KOPT-K1 (cell line): Measurements from ENCODE around the gene FAM83D.

ENCODE experiments used
- H3K27ac ChIP-seq: fragments of 200-600 bp; sonication (generic); 2 replicates; pipeline ENCODE4 v1.5.1; 2016; ENCODE audit warnings: antibody characterized with exemption, mild to moderate bottlenecking, low read depth, low read length; ENCODE audit not compliant: poor library complexity, severe bottlenecking
- H3K36me3 ChIP-seq: fragments of 200-600 bp; sonication (generic); 2 replicates; pipeline ENCODE4 v1.5.1; 2017; ENCODE audit warnings: antibody characterized with exemption, mild to moderate bottlenecking, low read length, moderate library complexity; ENCODE audit not compliant: insufficient read depth
- H3K9me3 ChIP-seq: fragments of 200-600 bp; sonication (generic); 2 replicates; pipeline ENCODE4 v1.5.1; 2017; ENCODE audit warnings: antibody characterized with exemption, low read length, mild to moderate bottlenecking; ENCODE audit not compliant: insufficient read depth, poor library complexity, severe bottlenecking

The FAM83D gene, protein sequence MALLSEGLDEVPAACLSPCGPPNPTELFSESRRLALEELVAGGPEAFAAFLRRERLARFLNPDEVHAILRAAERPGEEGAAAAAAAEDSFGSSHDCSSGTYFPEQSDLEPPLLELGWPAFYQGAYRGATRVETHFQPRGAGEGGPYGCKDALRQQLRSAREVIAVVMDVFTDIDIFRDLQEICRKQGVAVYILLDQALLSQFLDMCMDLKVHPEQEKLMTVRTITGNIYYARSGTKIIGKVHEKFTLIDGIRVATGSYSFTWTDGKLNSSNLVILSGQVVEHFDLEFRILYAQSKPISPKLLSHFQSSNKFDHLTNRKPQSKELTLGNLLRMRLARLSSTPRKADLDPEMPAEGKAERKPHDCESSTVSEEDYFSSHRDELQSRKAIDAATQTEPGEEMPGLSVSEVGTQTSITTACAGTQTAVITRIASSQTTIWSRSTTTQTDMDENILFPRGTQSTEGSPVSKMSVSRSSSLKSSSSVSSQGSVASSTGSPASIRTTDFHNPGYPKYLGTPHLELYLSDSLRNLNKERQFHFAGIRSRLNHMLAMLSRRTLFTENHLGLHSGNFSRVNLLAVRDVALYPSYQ

DNA sequence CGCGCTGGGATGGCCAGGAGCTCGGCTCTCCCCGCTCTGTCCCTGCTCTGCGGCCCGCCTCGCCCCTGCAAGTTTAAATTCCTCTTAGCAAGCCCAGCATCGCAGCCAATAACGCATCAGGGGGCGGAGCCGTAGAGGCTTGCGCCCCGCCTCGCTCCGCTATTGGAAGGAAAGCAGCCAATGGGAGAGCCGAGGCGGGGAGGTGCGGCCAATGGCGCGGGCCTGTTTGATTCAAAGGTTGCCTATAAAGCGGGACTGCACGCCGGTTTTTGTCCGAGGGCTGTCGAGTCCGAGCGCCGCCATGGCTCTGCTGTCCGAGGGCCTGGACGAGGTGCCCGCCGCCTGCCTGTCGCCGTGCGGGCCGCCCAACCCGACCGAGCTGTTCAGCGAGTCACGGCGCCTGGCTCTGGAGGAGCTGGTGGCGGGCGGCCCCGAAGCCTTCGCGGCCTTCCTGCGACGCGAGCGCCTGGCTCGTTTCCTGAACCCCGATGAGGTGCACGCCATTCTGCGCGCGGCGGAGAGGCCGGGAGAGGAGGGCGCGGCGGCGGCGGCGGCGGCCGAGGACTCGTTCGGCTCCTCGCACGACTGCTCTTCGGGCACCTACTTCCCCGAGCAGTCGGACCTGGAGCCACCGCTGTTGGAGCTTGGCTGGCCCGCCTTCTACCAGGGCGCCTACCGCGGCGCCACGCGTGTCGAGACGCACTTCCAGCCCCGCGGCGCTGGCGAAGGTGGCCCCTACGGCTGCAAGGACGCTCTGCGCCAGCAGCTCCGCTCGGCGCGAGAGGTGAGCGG, at the start of gene FAM83D:
Gene FAM83D (plus strand): TSS at position 276 of the 792 bp plus-strand sequence. CDS start 26 bp downstream, at position 302.
- H3K27ac ChIP-seq, result peak within 1 kb of the TSS; percentile 91

DNA sequence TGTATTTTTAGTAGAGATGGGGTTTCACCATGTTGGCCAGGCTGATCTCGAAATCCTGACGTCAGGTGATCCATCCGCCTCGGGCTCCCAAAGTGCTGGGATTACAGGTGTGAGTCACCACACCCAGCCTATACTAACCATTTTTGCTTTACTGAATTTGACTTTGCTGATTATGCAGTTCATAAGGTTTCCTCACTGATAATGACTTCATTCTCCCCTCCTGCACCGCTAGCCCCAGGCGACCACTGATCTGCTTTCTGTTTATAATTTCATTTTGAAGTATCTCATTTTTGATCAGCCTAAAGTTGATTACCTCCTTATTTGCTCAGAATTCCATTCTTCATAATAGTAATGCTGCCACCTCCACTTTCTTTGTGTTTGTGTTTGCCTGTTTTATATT, 48.7 kb upstream of the FAM83D start:
- Histone ChIP-seq H3K27ac (no peak overlapping the region), H3K9me3 (no peaks in the 10 kb centered on the region), H3K36me3 (no peaks in the 10 kb centered on the region)

More for the DNA sequence above, at the start of gene FAM83D:
- Histone ChIP-seq H3K36me3 (peaks cover 37% of the 10 kb centered on the region), H3K9me3 (no peaks in the 10 kb centered on the region)

DNA sequence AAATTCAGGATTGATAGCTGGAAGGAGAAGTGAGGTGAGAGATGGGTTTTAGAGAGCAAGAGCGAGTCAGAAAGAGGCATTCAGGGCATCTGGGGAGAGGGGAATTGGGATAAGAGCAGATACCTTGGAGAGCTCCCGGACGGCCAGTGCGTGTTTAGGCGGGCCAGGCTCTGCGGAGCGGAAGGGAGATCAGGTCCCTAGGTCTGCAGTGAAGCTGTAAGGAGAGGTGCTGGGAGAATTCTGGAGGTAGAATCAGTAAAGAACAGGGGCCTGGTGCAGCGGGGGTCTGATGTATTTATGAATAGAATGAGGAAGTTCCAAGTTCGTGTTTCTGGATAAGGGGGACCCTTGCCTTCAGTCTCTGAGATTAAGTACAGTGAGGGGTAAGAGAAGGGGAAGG, 47.4 kb upstream of the FAM83D start:
- Histone ChIP-seq H3K9me3 (no peaks in the 10 kb centered on the region), H3K36me3 (no peaks in the 10 kb centered on the region), H3K27ac (no peak overlapping the region)

DNA sequence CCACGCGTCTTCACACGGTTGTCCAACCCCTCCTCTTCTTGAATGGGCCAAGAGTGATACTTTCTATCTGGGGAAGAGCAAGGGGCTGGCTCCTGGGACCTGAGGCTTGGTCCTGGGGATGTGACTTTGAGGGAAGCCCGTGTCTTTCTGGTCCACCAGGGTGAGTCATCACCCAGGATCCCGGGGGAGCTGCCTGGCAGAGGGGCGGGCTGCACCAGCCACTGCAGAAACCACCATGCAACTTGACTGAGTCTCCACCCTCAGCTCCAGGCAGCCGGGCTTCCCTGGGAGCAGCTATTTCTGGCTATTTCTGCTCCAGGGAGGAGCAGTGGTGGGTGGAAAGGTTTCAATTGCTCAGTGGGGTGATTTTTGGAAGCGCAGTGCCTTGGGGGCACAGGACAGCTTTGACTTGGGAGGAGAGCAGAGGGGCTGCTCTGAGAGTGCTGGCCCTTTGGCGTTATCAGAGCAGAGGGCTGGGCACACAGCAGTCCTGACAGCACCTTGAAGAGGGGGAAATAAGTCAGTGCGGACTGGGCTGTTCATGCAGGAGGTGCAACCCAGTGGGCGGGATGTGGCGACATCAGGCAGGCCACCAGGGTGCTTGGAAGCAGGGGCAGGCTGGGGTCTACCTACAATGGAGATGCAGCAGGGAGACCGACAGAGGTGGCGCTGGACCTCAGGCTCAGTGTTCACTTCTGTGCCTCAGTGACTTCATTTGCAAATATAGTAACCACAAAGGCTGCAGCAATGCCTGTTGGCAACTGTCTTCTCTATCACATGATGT, 45.1 kb upstream of the FAM83D start:
- Histone ChIP-seq H3K9me3 (no peaks in the 10 kb centered on the region), H3K36me3 (no peaks in the 10 kb centered on the region), H3K27ac (no peak overlapping the region)

DNA sequence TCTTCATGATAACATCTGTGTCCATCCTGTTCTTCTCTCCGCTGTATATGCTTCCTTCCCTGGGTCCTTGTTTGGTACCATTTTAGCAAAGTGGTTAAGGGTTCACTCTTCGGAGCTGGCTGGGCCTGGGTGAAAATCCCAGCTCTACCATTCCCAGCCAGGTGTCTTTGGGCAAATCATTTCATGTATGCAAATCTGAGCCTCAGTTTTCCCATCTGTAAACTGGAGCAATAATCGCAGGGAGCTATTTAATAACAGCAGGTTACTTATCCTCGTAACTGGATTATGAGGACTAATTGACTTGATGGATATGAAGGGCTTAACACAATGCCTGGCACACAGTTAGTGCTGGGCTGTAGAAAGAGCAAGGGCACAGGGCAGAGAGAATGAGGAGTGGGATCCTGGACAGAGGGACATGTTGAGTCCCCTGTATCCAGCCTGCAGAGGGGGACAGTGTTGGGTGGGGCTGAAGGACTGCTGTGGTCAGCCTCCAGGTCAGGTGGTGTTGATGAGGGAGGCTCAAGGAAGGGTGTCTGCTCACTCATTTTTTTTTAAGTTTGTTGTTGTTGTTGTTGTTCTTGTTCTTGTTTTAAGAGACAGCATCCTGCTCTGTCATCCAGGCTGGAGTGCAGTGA, 44.3 kb upstream of the FAM83D start:
- Histone ChIP-seq H3K36me3 (no peaks in the 10 kb centered on the region), H3K27ac (no peak overlapping the region), H3K9me3 (no peaks in the 10 kb centered on the region)

DNA sequence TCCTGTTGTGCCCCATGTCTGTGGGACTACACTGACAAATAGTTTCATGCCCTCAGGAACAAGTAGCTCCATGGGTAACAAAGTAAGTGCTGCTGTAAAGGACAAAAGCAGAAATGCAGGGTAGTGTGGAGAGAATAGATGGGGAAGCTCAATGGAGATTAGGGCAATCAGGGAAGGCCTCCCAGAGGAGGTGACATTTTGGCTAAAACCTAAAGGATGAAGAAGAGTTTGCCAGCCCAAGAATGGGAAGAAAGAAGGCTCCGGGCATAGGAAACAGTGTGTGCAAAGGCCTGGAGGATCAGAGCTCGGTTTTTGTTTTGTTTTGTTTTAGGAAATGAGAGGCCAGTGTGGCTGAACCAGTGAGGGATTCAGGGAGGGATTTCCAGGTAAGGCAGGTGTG, 43.6 kb upstream of the FAM83D start:
- Histone ChIP-seq H3K36me3 (no peaks in the 10 kb centered on the region), H3K9me3 (no peaks in the 10 kb centered on the region), H3K27ac (no peak overlapping the region)

DNA sequence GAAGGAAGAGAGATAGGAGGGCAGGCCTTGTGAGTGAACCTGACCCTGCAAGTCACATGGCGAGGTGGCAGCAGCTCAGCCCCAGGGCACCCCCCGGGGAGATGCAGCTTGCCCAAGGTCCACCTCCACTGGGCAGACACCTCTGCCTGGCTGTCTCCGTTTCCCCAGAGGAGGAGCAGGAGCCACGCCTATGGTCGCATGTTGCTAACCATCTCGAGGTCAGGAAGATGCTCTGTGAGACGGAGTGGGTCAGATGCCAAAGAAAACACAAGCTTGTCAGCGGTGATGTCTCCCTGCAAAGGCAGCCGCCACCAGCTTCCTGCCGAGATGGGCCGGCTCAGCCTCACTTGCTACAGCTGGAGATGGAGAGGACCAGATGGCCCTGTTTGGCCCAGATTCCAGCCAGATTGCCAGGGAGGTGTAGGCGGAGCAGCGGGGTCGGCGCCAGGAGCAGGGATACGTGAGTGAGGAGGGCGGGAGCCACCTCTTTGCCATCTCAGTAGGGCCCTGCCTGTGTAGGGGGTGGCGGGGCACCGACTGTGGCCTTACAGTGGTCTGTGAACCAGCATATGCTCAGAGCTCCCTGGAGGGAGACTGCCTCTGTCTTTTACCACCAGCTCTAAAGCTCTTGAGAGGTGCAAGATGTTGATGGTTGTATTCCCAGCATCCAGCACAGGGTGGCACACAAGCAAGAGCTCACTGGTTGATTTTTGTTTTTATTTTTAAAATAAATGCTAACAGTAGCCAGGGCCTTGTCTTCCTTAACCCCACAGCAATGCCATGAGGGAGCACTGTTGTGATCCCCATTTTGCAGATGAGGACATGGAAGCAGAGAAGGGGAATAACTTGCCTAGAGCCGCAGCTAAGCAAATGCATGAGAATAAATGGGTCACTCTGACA, 42.9 kb upstream of the FAM83D start:
- Histone ChIP-seq H3K9me3 (no peaks in the 10 kb centered on the region), H3K36me3 (no peaks in the 10 kb centered on the region), H3K27ac (no peak overlapping the region)

DNA sequence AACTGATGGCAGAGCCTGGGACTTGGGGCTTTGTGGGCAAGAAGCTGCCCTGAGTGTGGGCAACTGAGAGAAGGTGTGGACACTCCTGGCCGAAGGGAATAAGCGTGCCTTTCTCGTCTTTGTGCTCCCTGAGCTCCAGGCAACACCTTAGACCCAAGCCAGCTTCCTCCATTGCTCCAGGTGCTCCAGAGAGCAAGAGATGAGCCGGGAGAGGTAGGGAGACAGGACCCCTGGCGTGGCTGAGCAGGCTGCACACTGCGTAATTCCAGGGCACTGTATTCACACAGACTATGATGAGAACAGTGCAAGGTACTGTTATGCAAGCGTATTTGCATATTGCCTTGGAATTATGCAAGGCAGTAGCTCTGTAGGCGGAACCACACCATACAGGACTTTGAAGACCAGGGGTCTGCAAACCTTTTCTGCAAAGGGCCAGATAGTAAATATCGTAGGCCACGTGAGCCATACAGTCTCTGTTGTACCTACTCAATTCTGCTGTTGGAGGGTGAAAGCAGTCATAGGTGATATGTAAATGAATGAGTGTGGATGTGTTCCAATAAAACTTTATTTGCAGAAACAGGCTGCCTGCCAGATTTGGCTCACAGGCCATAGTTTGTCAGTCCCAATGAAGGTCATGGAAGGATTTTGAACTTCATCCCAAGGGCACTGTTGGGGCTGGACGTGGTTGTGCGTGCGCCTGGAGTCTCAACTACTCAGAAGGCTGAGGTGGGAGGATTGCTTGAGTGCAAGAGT, 42.1 kb upstream of the FAM83D start:
- Histone ChIP-seq H3K36me3 (no peaks in the 10 kb centered on the region), H3K9me3 (no peaks in the 10 kb centered on the region), H3K27ac (no peak overlapping the region)

DNA sequence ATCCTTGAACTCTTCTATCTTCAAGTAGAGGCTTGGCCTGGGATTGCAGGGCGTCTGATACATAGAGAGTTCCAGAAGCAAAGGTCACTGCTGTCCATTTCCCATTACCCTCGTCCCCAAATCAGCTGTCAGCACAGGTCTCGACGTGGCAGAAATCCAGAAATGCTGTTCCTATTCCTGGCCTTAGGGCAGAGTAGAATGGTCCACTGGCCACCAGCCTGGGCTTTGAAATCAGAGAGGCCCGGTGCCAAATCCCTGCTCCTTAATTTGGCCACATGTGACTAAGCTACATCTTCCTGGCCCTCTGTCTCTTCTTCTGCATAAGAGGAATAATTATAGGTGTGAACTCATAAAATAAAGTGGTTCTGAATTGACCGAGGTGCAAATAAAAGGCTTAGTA, 40.9 kb upstream of the FAM83D start:
- Histone ChIP-seq H3K36me3 (no peaks in the 10 kb centered on the region), H3K9me3 (no peaks in the 10 kb centered on the region), H3K27ac (no peak overlapping the region)

DNA sequence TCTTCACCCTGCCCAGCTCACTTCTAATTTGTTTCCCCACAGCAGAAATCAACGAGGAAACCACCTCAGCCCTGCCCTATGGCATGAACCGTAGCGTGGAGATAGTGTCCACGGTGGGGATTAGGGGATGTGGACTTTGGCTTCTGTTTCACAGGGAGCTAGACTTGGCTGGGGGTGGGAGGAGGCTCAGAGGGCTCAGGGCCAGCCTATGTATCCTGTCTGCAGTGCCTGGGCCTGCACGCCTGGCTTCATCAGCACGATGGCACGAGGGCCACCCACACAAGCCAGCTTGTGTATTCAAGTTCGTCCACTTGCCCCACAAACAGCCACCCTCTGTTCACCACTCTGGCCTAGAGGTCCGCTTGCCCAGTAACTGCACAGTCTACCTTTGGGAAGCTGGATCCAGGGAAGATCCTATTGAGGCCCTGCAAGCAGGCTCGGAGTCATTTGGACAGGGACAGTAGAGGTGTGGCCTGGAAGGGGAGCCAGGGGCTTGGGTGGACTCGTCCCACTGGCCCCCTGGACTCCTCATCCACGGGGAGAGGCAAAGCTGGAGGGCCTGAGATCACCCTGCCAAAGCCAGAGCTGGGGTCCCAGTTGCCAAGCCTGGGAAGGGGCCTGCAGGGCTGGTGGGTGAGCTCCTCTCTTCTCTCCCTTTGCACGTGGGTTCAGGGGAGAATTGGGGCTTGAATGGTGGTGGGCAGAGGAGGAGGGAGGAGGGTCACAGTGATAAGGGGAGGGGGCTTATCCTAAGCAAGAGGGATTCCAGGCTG, 38.0 kb upstream of the FAM83D start:
- H3K36me3 ChIP-seq, result no peaks in the 10 kb centered on the region
- no peak overlapping the region for H3K27ac ChIP-seq
- no peaks in the 10 kb centered on the region for H3K9me3 ChIP-seq

DNA sequence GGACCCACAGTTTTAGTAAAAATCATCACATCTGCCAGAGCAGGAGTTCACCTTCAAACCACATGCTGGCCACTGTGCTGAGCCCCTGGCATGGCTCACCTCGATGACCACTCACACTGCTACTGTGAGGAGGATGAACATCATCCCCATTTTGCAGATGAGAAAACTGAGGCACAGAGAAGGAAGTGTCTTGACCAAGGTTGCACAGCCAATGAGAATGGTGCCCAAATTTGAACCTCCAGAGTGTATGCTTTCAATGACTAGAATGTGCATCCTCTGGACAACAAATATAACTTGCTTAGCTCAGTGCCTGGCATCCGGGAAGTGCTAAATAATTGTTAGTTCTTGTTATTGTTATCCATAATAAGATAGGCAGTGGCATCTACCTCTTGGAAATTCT, 37.2 kb upstream of the FAM83D start:
- H3K36me3 ChIP-seq, result no peaks in the 10 kb centered on the region
- no peaks in the 10 kb centered on the region for H3K9me3 ChIP-seq
- H3K27ac ChIP-seq, result no peak overlapping the region

DNA sequence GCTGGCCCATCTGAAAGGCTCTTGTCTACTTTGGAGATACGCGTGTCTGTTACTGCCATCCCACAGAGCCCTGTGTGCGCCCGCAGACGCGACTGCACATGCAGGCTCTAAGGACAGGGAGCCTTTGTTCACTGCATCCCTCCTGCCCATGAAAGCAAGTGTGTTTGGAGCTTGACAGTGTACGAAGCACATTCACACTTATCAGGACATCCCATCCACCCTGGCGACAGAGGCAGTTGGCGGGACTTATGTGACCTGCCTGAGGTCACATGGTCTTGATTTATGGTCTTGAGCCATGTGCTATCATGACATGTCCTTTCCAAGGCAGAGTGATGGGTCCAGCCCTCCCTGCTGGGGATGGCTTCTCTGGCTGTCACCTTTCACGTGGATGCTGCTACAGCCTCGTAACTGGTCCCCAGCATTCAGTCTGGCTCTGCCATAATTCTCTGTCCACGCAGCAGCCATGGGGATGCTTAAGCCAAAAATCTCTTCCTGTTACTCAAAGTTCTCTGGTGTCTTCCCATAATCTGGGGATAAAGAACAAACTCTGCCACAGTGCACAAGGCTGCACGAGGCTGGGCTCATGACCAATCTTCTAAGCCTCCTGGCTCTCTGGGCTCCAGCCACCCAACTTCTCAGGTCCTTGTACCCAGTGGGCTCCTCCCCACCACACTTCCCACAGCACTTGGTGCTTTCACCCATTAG, 36.3 kb upstream of the FAM83D start:
- Histone ChIP-seq H3K27ac (no peak overlapping the region), H3K9me3 (no peaks in the 10 kb centered on the region), H3K36me3 (no peaks in the 10 kb centered on the region)
